Measurements from ENCODE around the gene MAZ. TPM values are rescaled to one million over a fixed set of nuclear protein-coding genes. Genes with fewer than 3 reads are reported as not detected.

The MAZ gene
- total and polyA plus RNA-seq, 2 of the 8 experiments (the other 6 are each of a cell fraction or from before 2014, with no cell fraction given) = 219 to 380 TPM

DNA sequence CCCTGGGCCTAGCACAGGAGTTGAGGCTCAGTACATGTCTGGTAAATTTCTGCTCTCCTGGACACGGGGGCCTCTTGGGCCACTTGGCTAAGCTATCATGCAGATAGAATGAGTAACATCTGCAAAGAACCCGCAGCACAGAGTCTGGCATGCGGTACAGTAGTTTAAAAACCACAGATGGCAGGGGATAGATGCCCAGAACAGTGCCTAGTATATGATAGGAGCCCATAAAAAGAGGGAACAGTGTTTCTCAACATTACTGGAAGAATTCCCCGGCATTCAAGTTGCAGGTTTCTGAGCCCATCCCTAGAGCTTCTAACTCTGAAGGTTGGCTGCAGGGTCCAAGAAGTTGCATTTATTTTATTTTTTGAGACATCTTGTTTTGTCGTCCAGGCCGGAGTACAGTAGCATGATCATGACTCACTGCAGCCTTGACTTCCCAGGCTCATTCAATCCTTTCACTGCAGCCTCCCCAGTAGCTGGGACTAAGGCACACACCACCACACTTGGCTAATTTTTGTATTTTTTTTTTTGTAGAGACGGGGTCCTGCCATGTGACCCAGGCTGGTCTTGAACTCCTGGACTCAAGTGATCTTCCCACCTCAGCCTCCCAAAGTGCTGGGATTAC lies 50.9 kb downstream of the MAZ start:
- ChIA-PET POLR2A (ENCODE audit: partially characterized antibody) (interaction anchor here (0.7 to 2.5 kb wide), 5 partner anchors 12 to 138 kb away, joined by 3 to 7 read pairs (median 6); partner anchors contain the start of genes HIRIP3 and INO80E), CTCF (ENCODE audit: partially characterized antibody) (interaction anchor here (1.1 to 15.0 kb wide), 5 partner anchors 9 to 149 kb away, joined by 4 to 212 read pairs (median 7); partner anchors contain the start of genes MVP and PAGR1)
- Histone ChIP-seq H3K4me3 (ENCODE audit: extremely low read depth in 1 of 4, insufficient read depth in 2 of 4, low read depth in 3 of 4, low read length in 4 of 4) (no peak overlapping the region), H2BK20ac (ENCODE audit: low read length) (no peak overlapping the region), H3K36me3 (ENCODE audit: control insufficient read depth in 2 of 4, insufficient read depth in 4 of 4, low read length in 3 of 4) (peaks cover 0 to 11% (median 6%) of the 10 kb centered on the region in 4 experiments; a peak in 5 of 8 replicates), H3K9ac (replicated peaks in 1 of 4; ENCODE audit: extremely low read depth in 1 of 4, low read depth in 3 of 4, low read length in 3 of 4) (no peak overlapping the region), H2BK15ac (ENCODE audit: low read length) (no peak overlapping the region), H3K56ac (replicated peaks; ENCODE audit: insufficient read length, low read depth, low read length) (no peak overlapping the region), H3K79me2 (ENCODE audit: control insufficient read depth in 1 of 2, insufficient read depth in 2 of 2, low read length in 2 of 2) (peaks cover 0 to 9% of the 10 kb centered on the region in 2 experiments; a peak in 2 of 4 replicates), H2AK5ac (ENCODE audit: low read depth, low read length) (no peak overlapping the region), H3K27me3 (replicated peaks in 1 of 4; ENCODE audit: control insufficient read depth in 3 of 4, extremely low read depth in 1 of 4, insufficient read depth in 3 of 4, low read length in 3 of 4) (no peaks in the 10 kb centered on the region), H2BK120ac (replicated peaks; ENCODE audit: low read depth, low read length) (no peak overlapping the region), H4K20me1 (replicated peaks in 1 of 2; ENCODE audit: control insufficient read depth in 1 of 2, insufficient read depth in 2 of 2, low read length in 2 of 2) (peaks cover 0 to 5% of the 10 kb centered on the region in 2 experiments), H3K4me1 (replicated peaks in 1 of 4; ENCODE audit: control insufficient read depth in 3 of 4, insufficient read depth in 4 of 4, low read length in 3 of 4) (no peaks in the 10 kb centered on the region), H2BK5ac (ENCODE audit: low read depth, low read length) (no peak overlapping the region), H3K4me2 (ENCODE audit: insufficient read depth in 1 of 2, low read depth in 2 of 2, low read length in 2 of 2) (no peak overlapping the region), H3K9me3 (ENCODE audit: insufficient read depth in 2 of 2, low read depth in 1 of 2, low read length in 1 of 2) (no peaks in the 10 kb centered on the region), H3K23me2 (ENCODE audit: low read depth, low read length) (peaks cover 2% of the 10 kb centered on the region; the same call in 1 of the 2 replicates), H3K14ac (ENCODE audit: insufficient read length) (no peak overlapping the region), H4K8ac (ENCODE audit: extremely low read depth, insufficient read depth, low read length) (no peak overlapping the region), H2BK12ac (ENCODE audit: low read depth, low read length) (no peak overlapping the region), H3K18ac (ENCODE audit: extremely low read depth, low read length) (no peak overlapping the region), H3K23ac (ENCODE audit: insufficient read length) (no peak overlapping the region), H4K5ac (ENCODE audit: insufficient read length, low read depth, low read length) (no peak overlapping the region), H4K91ac (replicated peaks; ENCODE audit: insufficient read length, low read length) (no peak overlapping the region), H3K4ac (replicated peaks; ENCODE audit: insufficient read length, low read depth, low read length) (no peak overlapping the region), H3K79me1 (ENCODE audit: low read depth, low read length) (peaks cover 9% of the 10 kb centered on the region), H2AFZ (ENCODE audit: low read length) (no peak overlapping the region), H3K27ac (ENCODE audit: low read depth, low read length) (no peak overlapping the region)
- no peak for DNase-seq (ENCODE audit: low read depth in 1 of 2, low spot score in 2 of 2)
- WGBS, 2 experiments (ENCODE audit: extremely low coverage in 1 of 2, insufficient coverage in 1 of 2, insufficient read length in 1 of 2, insufficient replicate concordance in 2 of 2, low coverage in 1 of 2, low lambda C conversion rate in 2 of 2, missing lambda C conversion rate in 1 of 2) = 90% methylated on average over 7 of the region's 7 CpGs; no CpG with 5 or more reads in 1 of the 2 experiments
- no peak for FAIRE-seq
- TF ChIP-seq RAD21 (IDR thresholded peaks at IDR 0.05 in 1 of 2, conservative IDR thresholded peaks at IDR 0.05 in 1 of 2; ENCODE audit: low read depth in 2 of 2, low read length in 2 of 2) (no peak), SRF (IDR thresholded peaks at IDR 0.05; ENCODE audit: low read depth, low read length) (no peak), SP2 (IDR thresholded peaks at IDR 0.05; ENCODE audit: low read length) (no peak), BRCA1 (IDR thresholded peaks at IDR 0.05; ENCODE audit: low read depth, low read length) (no peak), SP1 (IDR thresholded peaks at IDR 0.05; ENCODE audit: low read depth, low read length) (no peak), TAF7 (optimal IDR thresholded peaks at IDR 0.05; ENCODE audit: borderline replicate concordance, low read depth, low read length) (no peak), PHF8 (conservative IDR thresholded peaks at IDR 0.05; ENCODE audit: low read depth, low read length) (no peak), ZNF274 (IDR thresholded peaks at IDR 0.05; ENCODE audit: borderline replicate concordance, extremely low read depth, low read length) (no peak), CHD1 (IDR thresholded peaks at IDR 0.05; ENCODE audit: low read depth, low read length) (no peak), RXRA (IDR thresholded peaks at IDR 0.05; ENCODE audit: insufficient read depth, low read depth, low read length) (no peak), CBX5 (IDR thresholded peaks at IDR 0.05; ENCODE audit: low read depth, low read length) (no peak), SUZ12 (IDR thresholded peaks at IDR 0.05; ENCODE audit: low read length) (no peak)

All from H1 (cell line).